ENCODE data around the gene ZNF256. TPM values are rescaled to one million over a fixed set of nuclear protein-coding genes. Genes with fewer than 3 reads are reported as not detected.

Gene ZNF256
- 1 to 10 TPM; 8.8 to 9.3 TPM for total RNA-seq

GRCh38 chr19:57947419-57948134 is at the start of gene ZNF256:
ZNF256 (minus strand) TSS chr19:57947706; CDS start chr19:57947474, 232 bp downstream.

GRCh38 chr19:57974434-57974833 is 26.9 kb upstream of the ZNF256 start, which contains the start of gene C19orf18:
C19orf18 (minus strand) TSS chr19:57974534; CDS start chr19:57974432, 102 bp downstream.

GRCh38 chr19:57934820-57935665 is 12.5 kb downstream of the ZNF256 start, which contains the start of gene ZNF418:
ZNF418 (minus strand) TSS chr19:57935402; CDS start chr19:57933822, 1,580 bp downstream.

GRCh38 chr19:57916168-57916995 is 31.1 kb downstream of the ZNF256 start, which contains the start of gene ZNF417:
ZNF417 (minus strand) TSS chr19:57916592; CDS start chr19:57916411, 181 bp downstream.

Other genes starting within 250 kb of the ZNF256 start
- gene ZNF154, start 238.5 kb downstream of the ZNF256 start, total RNA-seq, result 1 to 10 TPM; 2.2 to 2.3 TPM
- gene ZNF671, start 220.1 kb downstream of the ZNF256 start, total RNA-seq, result 10 to 100 TPM; 13.4 to 15.3 TPM
- gene ZNF776, start 200.9 kb downstream of the ZNF256 start, total RNA-seq, result 10 to 100 TPM; 15.0 to 17.0 TPM
- 10 to 100 TPM; 26.1 to 26.6 TPM for gene ZNF586, start 178.0 kb downstream of the ZNF256 start, total RNA-seq
- gene ZNF552, start 132.8 kb downstream of the ZNF256 start, total RNA-seq, result 10 to 100 TPM in 1 of 2 experiments, 1 to 10 TPM in 1; 9.5 to 11.1 TPM
- gene ZNF587B, start 117.4 kb downstream of the ZNF256 start, total RNA-seq, result 10 to 100 TPM; 17.4 to 19.7 TPM
- gene ZNF587, start 97.8 kb downstream of the ZNF256 start, total RNA-seq, result 10 to 100 TPM; 38.0 to 39.0 TPM
- 10 to 100 TPM; 20.5 to 22.3 TPM for gene ZNF814, start 58.7 kb downstream of the ZNF256 start, total RNA-seq
- 10 to 100 TPM; 24.2 to 24.9 TPM for gene ZNF417, start 31.1 kb downstream of the ZNF256 start, total RNA-seq
- 1 to 10 TPM; 7.5 to 7.9 TPM for gene ZNF418, start 12.3 kb downstream of the ZNF256 start, total RNA-seq
- gene C19orf18, start 26.8 kb upstream of the ZNF256 start, total RNA-seq, result under 1 TPM; 0.38 to 0.43 TPM
- gene ZNF606, start 55.1 kb upstream of the ZNF256 start, total RNA-seq, result 10 to 100 TPM; 15.1 to 16.4 TPM
- not detected for gene ZSCAN1, start 86.3 kb upstream of the ZNF256 start, total RNA-seq
- gene ZNF135, start 111.6 kb upstream of the ZNF256 start, total RNA-seq, result under 1 TPM; 0.39 to 0.50 TPM
- gene ZSCAN18, start 150.5 kb upstream of the ZNF256 start, total RNA-seq, result 10 to 100 TPM; 16.3 to 16.6 TPM
- gene ZNF329, start 203.1 kb upstream of the ZNF256 start, total RNA-seq, result 1 to 10 TPM; 5.7 to 5.8 TPM
- gene ZNF274, start 235.4 kb upstream of the ZNF256 start, total RNA-seq, result 10 to 100 TPM; 30.8 to 32.7 TPM